Memory B cell (primary cell): ENCODE data around the gene RCC1.
"Not testable (repeated sequence)": the region's sequence is repeated elsewhere in the genome, so short reads cannot be mapped to it uniquely, and the experiment has no call there.

Experiments used
- ATAC-seq: fragments of 150-1000 bp; cut with Tn5 transposase; 2 replicates; pipeline ENCODE4 v1.10.0; 2021; ENCODE audit warnings: low read depth, mild to moderate bottlenecking, moderate library complexity
- DNase-seq, 2 donors: peaks; one replicate each; pipeline ENCODE4 v3.0.0; 2022; ENCODE audit warnings: low spot score in 2 of 2
- H3K27ac Mint-ChIP-seq: one replicate; pipeline ENCODE4 v1.8.0; 2022; ENCODE audit warnings: mild to moderate bottlenecking, moderate library complexity, mixed read lengths
- H3K27me3 Mint-ChIP-seq: one replicate; pipeline ENCODE4 v1.8.0; 2022; ENCODE audit warnings: mixed read lengths
- H3K36me3 Mint-ChIP-seq: one replicate; pipeline ENCODE4 v1.8.0; 2022; ENCODE audit warnings: mild to moderate bottlenecking, mixed read lengths
- H3K4me1 Mint-ChIP-seq: one replicate; pipeline ENCODE4 v1.8.0; 2022; ENCODE audit warnings: mixed read lengths
- H3K4me3 Mint-ChIP-seq: one replicate; pipeline ENCODE4 v1.8.0; 2022; ENCODE audit warnings: mild to moderate bottlenecking, moderate library complexity, mixed read lengths
- H3K9me3 Mint-ChIP-seq: one replicate; pipeline ENCODE4 v1.8.0; 2022; ENCODE audit warnings: mixed read lengths

RCC1 gene

DNA sequence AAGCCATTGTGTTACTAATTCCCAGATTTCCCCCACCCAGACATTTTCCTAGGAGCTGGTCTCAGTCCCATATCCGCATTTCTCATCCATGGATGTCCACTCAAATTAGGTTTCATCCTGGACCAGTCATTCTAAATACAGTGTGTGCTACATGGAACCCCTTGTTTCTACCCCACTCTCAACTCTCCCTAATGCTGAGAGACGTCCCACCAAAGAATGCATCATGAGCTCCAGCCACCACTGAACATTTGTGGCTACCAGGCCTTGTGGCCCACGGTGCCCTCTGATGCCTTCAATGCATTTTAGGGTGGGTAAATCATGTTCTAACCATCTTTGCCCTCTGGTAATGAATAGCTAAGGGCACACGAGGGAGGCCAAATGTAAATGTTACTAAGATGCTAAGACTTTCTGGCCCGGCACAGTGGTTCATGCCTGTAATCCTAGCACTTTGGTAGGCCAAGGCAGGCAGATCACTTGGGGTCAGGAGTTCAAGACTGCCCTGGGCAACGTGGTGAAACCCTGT lies 72.9 kb downstream of the RCC1 start:
- H3K9me3 Mint-ChIP-seq, result no peaks in the 10 kb centered on the region
- peaks cover 20% of the 10 kb centered on the region for H3K36me3 Mint-ChIP-seq
- H3K27me3 Mint-ChIP-seq, result no peaks in the 10 kb centered on the region
- H3K27ac Mint-ChIP-seq, result peak overlapping the region; percentile 78
- peaks cover 29% of the 10 kb centered on the region for H3K4me1 Mint-ChIP-seq
- no peak overlapping the region for H3K4me3 Mint-ChIP-seq
- DNase-seq, result no peak
- ATAC-seq, result no peak

DNA sequence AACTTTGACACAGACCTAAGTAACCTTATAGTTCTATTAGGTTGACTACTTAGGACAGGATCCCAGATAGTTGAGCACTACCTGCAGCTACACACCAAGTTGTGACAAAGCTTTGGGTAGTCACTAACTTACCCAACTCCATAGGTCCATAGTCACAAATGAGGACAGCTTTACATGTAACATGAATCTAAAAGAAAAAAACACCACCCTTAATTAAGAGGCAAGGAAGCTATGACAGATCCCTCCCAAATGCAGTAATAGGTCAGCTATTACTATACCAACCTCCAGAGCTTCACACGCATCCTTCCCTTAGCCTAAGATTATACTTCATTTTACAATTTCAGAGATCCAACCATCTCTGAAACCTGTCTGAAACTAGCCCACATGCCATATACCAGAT lies 73.6 kb downstream of the RCC1 start:
- Mint-ChIP-seq H3K36me3 (peaks cover 20% of the 10 kb centered on the region), H3K4me3 (peak overlapping the region; percentile 95), H3K27me3 (no peaks in the 10 kb centered on the region), H3K27ac (peak overlapping the region; percentile 89), H3K9me3 (no peaks in the 10 kb centered on the region), H3K4me1 (peaks cover 29% of the 10 kb centered on the region)
- no peak for ATAC-seq
- no peak for DNase-seq

DNA sequence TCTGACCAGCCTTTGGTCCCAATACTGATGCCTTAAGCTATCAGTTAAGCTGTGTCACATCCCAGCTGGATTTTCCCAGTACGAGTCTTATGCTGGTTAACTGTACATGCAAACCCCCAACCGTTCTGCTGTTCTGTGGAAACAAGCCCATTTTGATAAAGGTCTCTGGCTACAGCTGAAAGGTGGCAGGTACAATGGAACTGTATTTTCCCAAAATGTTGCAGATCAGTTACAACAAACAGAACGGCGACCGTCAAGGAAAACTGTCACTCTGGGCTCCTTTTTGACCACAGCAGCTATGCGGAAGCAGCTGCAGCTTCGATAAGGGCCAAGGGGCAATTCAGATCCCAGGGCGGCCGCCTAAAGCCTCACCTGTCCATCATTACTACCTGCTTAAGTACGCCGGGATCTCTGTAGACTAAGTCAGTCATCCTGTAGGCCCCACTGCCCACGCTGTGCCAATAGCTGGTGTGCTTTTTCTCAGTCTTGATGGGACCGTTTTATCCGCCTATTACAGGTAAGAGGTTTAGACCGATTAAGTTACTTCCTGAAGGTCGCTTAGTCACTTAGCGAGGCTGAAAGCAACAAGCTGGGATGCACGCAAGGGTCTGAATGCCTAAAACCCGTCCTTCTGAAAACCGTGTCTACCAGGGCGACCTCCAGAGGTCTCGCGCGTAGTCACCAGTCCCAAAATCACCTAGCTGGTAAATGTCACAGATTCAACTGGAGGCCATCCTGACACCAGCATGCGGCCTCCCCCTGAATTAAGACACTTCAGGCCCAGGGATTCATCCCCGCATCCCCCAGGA lies 75.1 kb downstream of the RCC1 start:
- peak; percentile 60 for ATAC-seq
- peak overlapping the region; percentile 95 for H3K4me3 Mint-ChIP-seq
- no peaks in the 10 kb centered on the region for H3K9me3 Mint-ChIP-seq
- H3K36me3 Mint-ChIP-seq, result peaks cover 19% of the 10 kb centered on the region
- peak overlapping the region; percentile 89 for H3K27ac Mint-ChIP-seq
- no peak for DNase-seq
- peaks cover 29% of the 10 kb centered on the region for H3K4me1 Mint-ChIP-seq
- H3K27me3 Mint-ChIP-seq, result no peaks in the 10 kb centered on the region

DNA sequence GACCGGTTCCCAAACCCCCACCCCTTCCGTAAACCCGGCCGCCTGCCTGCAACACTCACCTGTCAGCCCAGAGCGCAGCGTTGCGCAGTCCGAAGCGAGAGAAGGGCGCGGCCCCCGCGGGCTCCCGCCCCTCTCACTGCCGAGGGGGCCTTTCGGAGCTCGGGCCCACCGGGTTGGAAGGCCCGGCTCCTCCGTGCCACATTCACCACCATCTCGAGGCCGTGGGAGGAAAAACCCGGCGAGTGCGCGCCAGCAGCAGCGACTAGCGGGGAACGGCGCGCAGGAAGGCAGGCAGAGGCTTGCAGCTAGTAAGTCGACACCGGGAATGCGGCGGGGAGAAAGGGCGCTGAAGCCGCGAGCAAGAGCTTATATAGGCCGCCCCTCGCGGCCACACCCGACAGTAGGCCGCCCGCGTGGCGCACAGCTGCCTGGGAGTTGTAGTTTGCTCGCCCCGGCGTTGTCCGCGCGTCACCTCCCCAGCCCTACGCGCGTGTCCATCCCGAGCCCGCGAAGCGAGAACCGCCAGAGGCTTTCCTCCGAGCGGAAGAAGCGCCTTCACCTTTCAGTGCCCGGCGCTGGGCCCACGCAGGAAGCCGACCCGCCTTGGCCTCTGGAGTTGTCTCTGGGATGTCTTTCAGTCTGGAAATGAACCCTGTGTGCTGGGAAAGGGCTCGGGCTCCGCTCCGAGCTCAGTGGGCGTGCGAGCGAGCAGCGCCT lies 75.8 kb downstream of the RCC1 start:
- H3K9me3 Mint-ChIP-seq, result no peaks in the 10 kb centered on the region
- peaks cover 19% of the 10 kb centered on the region for H3K36me3 Mint-ChIP-seq
- peak overlapping the region; percentile 89 for H3K27ac Mint-ChIP-seq
- ATAC-seq, result peak; percentile 90
- H3K27me3 Mint-ChIP-seq, result no peaks in the 10 kb centered on the region
- peak overlapping the region; percentile 95 for H3K4me3 Mint-ChIP-seq
- H3K4me1 Mint-ChIP-seq, result peaks cover 29% of the 10 kb centered on the region
- DNase-seq, result peak; percentile 90 to 94

DNA sequence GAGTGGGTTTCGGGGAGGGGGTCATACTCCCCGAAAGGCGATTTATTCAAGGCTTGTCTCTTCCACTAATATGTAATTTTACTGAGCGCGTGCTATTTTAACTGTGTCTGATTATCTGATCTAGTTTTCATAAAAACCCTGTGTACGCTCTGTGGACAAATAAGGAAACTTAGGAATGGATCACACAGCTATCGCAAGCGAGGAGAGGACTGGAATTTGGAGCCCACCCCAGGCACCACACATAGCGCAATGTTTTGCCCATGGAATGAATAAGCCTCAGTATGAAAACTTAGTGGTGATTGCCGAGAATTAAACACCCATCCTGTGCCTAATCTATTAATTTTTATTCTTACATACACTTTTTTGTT lies 76.4 kb downstream of the RCC1 start:
- Mint-ChIP-seq H3K36me3 (peaks cover 19% of the 10 kb centered on the region), H3K27ac (peak overlapping the region; percentile 89), H3K9me3 (no peaks in the 10 kb centered on the region), H3K4me1 (peaks cover 32% of the 10 kb centered on the region), H3K4me3 (peak overlapping the region; percentile 95), H3K27me3 (no peaks in the 10 kb centered on the region)
- ATAC-seq (no peak), DNase-seq (no peak)

DNA sequence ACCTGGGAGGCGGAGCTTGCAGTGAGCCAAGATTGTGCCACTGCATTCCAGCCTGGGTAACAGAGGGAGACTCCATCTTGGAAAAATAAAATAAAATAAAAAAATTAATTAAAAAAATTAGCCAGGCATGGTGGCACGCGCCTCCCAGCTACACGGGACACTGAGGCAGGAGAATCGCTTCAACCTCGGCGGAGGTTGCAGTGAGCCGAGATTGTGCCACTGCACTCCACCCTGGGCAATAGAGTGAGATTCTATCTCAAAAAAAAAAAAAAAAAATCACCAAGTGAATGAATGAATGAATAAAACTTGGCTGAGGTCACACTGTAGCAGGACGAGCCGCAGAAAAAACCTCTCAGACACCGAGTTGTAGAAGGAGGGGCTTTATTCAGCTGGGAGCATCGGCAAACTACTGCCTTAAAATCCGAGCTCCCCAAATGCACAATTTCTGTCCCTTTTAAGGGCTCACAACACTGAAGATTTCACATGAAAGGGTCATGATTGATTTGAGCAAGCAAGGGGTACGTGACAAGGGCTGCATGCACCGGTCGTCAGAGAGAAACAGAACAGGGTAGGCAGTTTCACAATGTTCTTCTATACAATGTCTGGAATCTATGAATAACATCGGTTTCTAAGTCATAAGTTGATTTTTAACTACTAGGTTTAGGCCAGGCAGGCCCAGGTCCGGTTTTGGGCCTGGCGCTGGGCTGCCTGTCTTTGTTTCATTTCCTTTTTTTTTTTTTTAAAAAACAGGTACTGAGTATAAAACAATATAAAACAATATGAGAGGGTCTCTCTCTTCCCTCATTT lies 80.9 kb downstream of the RCC1 start:
- H3K4me3 Mint-ChIP-seq, H3K9me3 Mint-ChIP-seq, H3K27me3 Mint-ChIP-seq, DNase-seq, H3K36me3 Mint-ChIP-seq, ATAC-seq, H3K27ac Mint-ChIP-seq: not testable (repeated sequence)
- peaks cover 12% of the 10 kb centered on the region for H3K4me1 Mint-ChIP-seq
